ENCODE measurements around the gene LAG3.
"Not testable (repeated sequence)": the region's sequence is repeated elsewhere in the genome, so short reads cannot be mapped to it uniquely, and the experiment has no call there.

Gene LAG3

GRCh38 chr12:6772331-6772695, at the start of gene LAG3:
TSS of gene LAG3 (plus strand) at chr12:6772520. CDS start at chr12:6772853, 333 bp downstream.
- H3K4me3 ChIP-seq (ENCODE audit: low read length), result no peak within 1 kb of the TSS
- TF ChIP-seq ZNF274 (IDR thresholded peaks at IDR 0.05; ENCODE audit: low read depth, low read length), result no peak

GRCh38 chr12:6722863-6723262, 49.5 kb upstream of the LAG3 start:
- no peak for TF ChIP-seq ZNF274 (IDR thresholded peaks at IDR 0.05; ENCODE audit: low read depth, low read length)
- no peak overlapping the region for H3K4me3 ChIP-seq (ENCODE audit: low read length)

- H3K4me3 ChIP-seq (ENCODE audit: low read length), result peak within 1 kb of the TSS; percentile 91
- TF ChIP-seq ZNF274 (IDR thresholded peaks at IDR 0.05; ENCODE audit: low read depth, low read length), result no peak
Observed at GRCh38 chr12:6723607-6724408, 48.5 kb upstream of the LAG3 start, which contains the start of gene COPS7A. TSS of gene COPS7A (plus strand) at chr12:6724046. CDS start at chr12:6724657, 611 bp downstream.

- TF ChIP-seq ZNF274 (IDR thresholded peaks at IDR 0.05; ENCODE audit: low read depth, low read length), result no peak
- H3K4me3 ChIP-seq (ENCODE audit: low read length), result peak overlapping the region; percentile 65
Observed at GRCh38 chr12:6724409-6724797, 47.9 kb upstream of the LAG3 start.

- TF ChIP-seq ZNF274 (IDR thresholded peaks at IDR 0.05; ENCODE audit: low read depth, low read length), result no peak
- no peak overlapping the region for H3K4me3 ChIP-seq (ENCODE audit: low read length)
Observed at GRCh38 chr12:6725350-6725749, 47.0 kb upstream of the LAG3 start.

GRCh38 chr12:6729186-6729585, 43.1 kb upstream of the LAG3 start:
- TF ChIP-seq ZNF274 (IDR thresholded peaks at IDR 0.05; ENCODE audit: low read depth, low read length), result no peak
- no peak overlapping the region for H3K4me3 ChIP-seq (ENCODE audit: low read length)

GRCh38 chr12:6730169-6730568, 42.2 kb upstream of the LAG3 start:
- no peak for TF ChIP-seq ZNF274 (IDR thresholded peaks at IDR 0.05; ENCODE audit: low read depth, low read length)
- no peak overlapping the region for H3K4me3 ChIP-seq (ENCODE audit: low read length)

GRCh38 chr12:6734506-6735387, 37.6 kb upstream of the LAG3 start:
- no peak overlapping the region for H3K4me3 ChIP-seq (ENCODE audit: low read length)
- TF ChIP-seq ZNF274 (IDR thresholded peaks at IDR 0.05; ENCODE audit: low read depth, low read length), result no peak

GRCh38 chr12:6735448-6736191, 36.7 kb upstream of the LAG3 start:
- no peak overlapping the region for H3K4me3 ChIP-seq (ENCODE audit: low read length)
- TF ChIP-seq ZNF274 (IDR thresholded peaks at IDR 0.05; ENCODE audit: low read depth, low read length), result no peak

- no peak for TF ChIP-seq ZNF274 (IDR thresholded peaks at IDR 0.05; ENCODE audit: low read depth, low read length)
Observed at GRCh38 chr12:6736754-6737153, 35.6 kb upstream of the LAG3 start.

GRCh38 chr12:6742080-6742479, 30.2 kb upstream of the LAG3 start:
- not testable (repeated sequence) for H3K4me3 ChIP-seq (ENCODE audit: low read length)

More at GRCh38 chr12:6736754-6737153, 35.6 kb upstream of the LAG3 start:
- no peak overlapping the region for H3K4me3 ChIP-seq (ENCODE audit: low read length)

GRCh38 chr12:6742834-6743233, 29.5 kb upstream of the LAG3 start:
- TF ChIP-seq ZNF274 (IDR thresholded peaks at IDR 0.05; ENCODE audit: low read depth, low read length), result no peak
- no peak overlapping the region for H3K4me3 ChIP-seq (ENCODE audit: low read length)

GRCh38 chr12:6743300-6743699, 29.0 kb upstream of the LAG3 start:
- not testable (repeated sequence) for H3K4me3 ChIP-seq (ENCODE audit: low read length)

GRCh38 chr12:6745741-6746525, 26.4 kb upstream of the LAG3 start:
- no peak for TF ChIP-seq ZNF274 (IDR thresholded peaks at IDR 0.05; ENCODE audit: low read depth, low read length)
- H3K4me3 ChIP-seq (ENCODE audit: low read length), result no peak overlapping the region
